NCI-H82 treated with DMSO at 0.1 percent for 48 hours (cell line): ENCODE results near the gene EIF4A2.
A peak's percentile ranks its signal among the peaks of the same experiment; 100 is the strongest.
"Not testable (repeated sequence)": the region's sequence is repeated elsewhere in the genome, so short reads cannot be mapped to it uniquely, and the experiment has no call there.

Experiments
- DNase-seq: peaks from one replicate; lab custom pipeline; 2025; ENCODE audit not compliant: unreplicated experiment; lab: John Stamatoyannopoulos, UW

Gene EIF4A2

DNA sequence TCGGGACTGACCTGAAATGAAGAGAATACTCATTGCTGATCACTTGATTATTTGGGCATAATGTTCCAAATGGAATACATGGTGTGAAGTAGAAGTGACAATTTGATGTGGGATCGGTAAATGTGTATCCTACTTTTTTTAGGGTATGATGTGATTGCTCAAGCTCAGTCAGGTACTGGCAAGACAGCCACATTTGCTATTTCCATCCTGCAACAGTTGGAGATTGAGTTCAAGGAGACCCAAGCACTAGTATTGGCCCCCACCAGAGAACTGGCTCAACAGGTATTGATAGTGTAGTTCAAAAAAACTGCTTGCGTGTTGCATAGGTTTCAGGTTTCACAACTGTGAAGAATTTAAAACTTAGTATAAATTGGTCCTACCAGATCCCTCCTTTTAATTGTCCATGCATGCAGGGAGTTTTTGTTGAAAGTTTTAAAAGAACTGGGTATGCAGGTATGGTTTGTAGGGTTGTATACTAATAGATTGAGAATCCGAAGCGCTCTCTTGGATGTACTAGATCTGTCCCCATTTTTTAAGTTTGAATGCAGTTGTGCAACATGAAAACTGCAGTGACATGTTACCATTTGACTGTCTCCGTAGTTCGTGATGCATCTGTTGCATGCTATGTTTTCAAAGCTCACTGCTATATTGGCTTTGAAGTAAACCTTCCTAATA, 1.6 kb downstream of the EIF4A2 start:
- no peak for DNase-seq

DNA sequence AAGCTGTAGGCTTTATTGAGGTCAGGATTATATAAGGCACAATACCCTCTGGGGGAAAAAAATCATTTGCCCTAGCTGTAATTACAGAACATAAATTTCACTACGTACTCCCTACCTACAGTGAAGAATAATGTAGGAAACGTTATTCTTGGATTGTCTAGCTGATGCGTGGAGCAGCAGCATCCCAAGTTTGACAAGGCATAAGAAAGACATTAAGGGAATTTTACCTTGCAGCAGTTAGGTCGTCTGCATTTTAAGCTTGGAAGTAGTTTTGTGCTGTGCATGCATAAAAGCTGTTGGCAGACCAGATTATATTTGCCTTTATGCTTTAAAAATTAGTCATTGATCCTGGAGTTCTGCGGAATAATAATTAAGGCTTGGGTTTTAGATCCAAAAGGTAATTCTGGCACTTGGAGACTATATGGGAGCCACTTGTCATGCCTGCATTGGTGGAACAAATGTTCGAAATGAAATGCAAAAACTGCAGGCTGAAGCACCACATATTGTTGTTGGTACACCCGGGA, 2.2 kb downstream of the EIF4A2 start:
- DNase-seq, result no peak

DNA sequence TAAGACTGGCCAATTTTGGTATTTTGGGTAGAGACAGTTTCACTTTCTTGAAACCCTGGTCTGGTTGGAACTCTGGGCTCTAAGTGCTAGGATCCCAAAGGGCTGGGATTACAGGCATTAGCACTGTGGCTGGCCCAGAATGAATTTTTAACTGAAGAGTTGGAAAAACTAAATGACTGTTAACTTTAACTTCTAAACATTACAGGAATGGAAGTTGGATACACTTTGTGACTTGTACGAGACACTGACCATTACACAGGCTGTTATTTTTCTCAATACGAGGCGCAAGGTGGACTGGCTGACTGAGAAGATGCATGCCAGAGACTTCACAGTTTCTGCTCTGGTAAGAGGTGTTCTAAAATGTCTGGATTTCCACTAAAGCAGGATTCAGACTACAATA, 3.5 kb downstream of the EIF4A2 start:
- DNase-seq, result no peak

DNA sequence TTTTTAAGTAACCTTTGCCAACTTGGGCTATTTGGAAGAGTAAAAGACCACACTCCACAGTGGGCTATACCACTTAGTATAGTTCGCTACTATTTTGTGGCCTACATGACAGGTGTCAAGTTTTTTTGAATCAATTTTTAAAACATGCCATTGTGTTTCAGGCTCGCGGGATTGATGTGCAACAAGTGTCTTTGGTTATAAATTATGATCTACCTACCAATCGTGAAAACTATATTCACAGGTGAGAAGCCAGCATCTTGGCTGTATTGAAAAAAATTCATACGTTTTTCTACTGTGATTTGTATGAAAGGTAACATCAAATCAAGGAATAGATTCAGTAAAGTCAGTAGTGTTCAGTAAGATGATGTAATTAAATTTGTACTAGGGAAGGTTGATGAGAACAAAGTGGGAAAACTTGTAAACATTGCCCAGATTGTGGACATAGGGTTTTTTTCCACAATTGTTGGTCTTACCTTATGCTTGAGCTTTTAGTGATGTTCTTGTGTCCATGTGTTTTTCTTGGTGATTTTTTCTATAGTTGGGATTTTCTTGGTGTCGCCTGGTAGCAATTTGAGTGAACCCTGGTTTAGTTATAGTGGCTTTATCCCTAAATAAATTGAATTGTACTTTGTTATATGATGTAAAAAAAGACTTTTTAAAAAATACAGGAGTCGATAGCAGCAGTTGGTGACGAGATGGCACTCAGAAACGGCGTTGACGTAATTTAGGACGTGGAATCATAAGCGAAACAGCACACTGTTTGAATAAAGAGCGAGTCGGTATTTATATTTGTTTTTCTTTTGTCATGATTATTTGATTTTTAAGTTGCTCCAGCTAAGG, 4.5 kb downstream of the EIF4A2 start:
- DNase-seq, result no peak

DNA sequence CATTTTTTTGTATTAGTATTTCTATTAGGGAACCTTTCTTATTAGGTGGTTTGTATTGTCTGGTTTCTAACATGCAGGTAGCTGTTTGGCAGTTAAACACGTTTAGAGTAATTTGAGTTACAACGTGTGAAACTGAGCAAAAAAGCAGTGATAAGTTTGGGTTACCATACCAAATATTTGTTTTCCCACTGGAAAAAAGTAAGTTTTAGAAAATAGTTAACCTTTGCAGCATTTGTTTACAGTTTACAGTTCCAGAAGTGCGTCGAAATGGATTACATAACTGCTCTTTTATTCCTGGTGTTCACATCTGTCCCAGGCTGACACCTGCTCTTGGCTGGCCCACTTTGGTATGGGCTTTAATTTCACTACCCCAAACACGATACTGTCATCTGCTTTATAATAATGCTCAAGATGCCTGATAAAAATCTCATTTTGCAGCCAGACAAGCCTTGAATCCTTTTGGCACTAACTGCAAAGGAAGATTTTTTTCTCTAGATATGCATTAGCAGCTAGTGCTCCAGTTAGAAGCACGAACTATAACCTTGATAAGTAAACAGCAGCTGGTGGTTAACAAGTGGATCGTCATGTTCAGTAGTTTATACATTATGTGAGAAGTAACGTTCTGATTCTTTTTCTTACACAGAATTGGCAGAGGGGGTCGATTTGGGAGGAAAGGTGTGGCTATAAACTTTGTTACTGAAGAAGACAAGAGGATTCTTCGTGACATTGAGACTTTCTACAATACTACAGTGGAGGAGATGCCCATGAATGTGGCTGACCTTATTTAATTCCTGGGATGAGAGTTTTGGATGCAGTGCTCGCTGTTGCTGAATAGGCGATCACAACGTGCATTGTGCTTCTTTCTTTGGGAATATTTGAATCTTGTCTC, 5.3 kb downstream of the EIF4A2 start:
- no peak for DNase-seq

DNA sequence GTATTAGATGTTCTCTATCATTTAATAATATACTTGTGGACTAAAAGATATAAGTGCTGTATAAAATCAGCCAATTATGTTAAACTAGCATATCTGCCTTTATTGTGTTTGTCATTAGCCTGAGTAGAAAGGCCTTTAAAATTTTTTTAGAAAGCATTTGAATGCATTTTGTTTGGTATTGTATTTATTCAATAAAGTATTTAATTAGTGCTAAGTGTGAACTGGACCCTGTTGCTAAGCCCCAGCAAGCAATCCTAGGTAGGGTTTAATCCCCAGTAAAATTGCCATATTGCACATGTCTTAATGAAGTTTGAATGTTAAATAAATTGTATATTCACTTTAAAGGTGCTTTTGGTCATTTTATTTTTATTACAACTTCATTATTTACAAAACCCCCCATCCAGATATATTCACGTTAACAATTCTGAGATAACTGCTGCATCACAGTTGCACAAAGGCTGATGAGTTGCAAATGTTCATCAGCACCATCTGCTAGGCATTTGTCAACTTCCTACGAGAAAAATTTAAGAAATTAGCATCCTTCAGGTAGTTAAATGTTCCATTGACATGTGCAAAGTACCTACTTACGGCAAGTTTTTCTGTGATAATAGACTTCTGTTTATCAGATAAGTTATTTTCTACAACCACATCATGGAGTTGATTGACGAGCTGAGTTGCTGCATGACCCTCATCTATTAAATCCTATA, 6.3 kb downstream of the EIF4A2 start:
- no peak for DNase-seq

DNA sequence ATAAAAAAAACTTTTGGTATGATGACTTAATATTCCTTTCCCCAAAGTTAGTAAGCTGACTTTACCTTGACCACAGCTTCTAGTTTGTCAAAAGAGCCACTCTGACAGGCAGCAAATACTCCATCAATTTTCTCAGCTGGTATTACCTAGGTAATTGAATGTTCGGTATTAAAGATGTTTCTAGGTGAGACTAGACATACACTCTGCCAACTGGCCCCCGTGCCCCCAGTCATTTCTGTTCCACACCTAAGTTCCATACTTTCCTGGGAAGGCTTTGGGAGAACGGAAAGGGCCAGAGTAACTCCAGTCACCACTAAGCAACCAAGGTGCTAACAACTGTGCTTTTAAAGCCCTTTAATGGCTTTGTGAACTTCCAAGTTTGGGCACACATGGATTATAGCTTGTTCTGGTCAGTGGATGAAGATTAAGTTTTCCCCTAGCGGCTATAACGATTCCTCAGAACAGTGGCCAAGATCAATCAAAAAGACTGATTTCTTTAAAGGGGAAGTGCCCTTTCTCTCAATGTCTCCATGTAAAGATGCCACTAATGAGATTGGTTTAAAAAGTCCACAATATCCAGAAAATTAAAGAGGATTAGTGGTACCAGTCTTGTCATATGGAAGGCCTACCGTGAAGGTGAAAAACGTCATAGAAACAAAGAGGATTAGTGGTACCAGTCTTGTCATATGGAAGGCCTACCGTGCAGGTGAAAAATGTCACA, 7.0 kb downstream of the EIF4A2 start:
- DNase-seq, result peak; percentile 81

DNA sequence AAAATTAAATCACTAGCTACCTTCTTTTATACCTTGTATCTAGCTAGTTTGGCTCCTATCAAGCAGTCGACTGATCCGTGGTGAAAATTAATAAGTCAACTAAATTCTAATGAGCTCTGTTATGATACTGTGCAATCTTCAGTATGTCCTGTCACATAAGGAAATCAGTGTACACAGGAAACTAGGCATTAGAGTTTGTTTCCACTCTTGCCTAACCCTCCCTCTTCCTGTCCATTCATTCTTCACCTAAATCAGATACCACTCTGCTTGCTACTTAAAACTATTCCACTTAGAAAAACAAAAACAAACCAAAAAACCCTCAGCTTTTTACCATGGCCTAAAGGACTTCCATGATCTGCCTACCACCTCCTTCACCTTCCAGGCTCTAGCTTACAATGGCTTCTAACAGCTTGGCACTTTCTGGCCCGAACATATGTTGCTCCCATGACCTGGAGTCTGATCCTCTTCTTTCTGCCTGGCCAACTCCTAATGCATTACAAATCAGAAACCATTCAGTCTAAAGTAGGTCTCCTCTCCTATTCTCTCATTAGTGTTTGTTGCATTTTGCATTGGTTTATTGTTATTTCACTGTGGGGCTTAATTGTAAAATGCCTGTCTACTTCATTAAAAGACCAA, 15.0 kb downstream of the EIF4A2 start:
- DNase-seq, result no peak

DNA sequence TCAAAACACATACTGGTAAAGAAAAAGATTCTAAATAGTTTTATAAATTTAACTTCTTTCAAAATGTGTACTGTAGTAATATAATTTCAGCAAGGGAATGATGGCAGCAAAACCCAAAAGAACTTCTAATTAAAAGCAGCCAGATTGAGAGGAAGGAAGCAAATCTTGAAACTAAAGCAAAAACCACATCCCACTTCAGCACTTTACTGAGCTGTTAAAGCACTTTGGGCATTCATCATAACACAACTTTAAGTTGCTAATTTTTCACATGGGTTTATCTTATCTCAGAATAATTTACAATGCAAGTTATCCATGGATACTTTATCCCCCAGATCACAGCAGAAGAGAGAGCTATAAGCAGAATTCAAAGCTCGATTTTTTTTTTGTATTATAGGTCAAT, 16.9 kb downstream of the EIF4A2 start:
- DNase-seq, result no peak

DNA sequence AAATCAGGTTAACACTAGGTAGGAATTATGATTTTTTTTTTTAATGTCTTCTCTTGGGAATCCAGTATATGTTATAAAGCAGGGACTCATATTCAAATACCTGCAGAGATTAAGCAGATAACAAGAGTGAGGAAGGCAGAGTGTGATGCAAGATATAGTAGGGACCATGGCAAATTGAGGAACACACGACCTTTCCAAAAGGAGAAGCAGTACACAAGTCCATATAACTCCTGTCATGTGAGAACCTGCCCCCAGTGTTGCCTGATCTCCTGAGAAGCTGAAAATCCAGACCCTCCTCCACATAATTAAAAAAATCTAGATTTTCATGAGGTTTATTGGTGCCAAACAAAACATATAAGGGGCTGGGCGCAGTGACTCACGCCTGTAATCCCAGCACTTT, 19.3 kb downstream of the EIF4A2 start:
- no peak for DNase-seq

DNA sequence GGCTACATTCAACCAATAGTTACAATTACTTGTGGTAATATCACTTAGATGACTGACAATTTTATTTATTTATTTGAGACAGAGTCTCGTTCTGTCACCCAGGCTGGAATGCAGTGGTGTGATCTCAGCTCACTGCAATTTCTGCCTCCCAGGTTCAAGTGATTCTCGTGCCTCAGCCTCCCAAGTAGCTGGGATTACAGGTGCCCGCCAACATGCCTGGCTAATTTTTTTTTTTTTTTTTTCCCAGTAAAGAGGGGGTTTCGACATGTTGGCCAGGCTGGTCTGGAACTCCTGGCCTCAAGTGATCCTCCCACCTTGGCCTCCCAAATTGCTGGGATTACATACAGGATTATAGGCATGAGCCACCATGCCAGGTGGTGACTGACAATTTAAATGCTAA, 20.1 kb downstream of the EIF4A2 start:
- DNase-seq, result not testable (repeated sequence)

DNA sequence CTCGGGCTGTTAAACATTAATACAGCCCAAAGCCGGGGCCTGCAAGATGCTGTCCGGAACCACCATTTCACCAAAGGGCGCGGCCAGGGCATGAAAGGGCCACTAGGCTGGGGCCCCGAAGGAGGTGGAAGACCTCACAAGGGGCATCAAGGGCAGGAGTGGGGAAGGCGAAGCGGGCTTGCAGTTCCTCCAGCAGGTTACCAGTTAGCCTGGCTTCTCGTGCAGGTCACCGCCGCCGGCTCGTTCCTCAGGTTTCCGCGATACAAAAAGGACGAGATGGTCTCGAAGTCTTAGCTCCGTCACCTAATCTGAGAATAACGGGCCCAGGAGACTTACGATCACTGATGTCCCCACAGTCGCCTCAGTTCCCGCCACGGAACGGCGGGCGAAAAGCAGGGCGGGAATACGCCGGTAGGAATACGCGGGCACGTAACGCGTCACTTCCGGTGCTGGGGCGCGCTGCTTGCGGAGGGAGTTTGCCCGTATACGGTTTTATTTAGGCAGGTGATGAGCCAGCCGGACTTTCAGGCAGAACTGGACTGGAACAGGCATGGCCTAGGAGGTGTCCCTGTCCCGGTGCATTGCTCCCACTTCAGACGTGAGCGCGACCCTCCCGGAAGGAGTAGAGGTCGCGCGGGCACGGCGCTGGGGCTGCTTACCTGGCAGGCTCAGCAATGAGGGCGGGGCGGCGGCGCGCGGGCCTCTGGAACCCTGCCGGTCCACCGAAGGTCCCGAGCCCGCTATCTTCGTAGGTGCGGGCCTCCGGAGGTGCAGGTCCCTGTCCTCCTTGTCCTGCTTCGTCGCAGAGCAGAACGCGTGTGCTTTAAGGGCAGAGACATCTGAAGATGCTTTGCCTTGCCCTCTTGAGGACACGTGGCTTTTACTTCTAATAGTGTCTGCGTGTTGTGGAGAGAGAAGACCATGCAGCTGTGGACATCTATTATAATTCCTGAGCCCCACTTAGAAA, 23.0 kb downstream of the EIF4A2 start, which contains the start of gene RFC4:
Gene RFC4, minus strand, starts transcription at position 394 of the 967 bp plus-strand sequence. CDS start 1,769 bp downstream, outside the sequence.
- DNase-seq, result peak; percentile 68

DNA sequence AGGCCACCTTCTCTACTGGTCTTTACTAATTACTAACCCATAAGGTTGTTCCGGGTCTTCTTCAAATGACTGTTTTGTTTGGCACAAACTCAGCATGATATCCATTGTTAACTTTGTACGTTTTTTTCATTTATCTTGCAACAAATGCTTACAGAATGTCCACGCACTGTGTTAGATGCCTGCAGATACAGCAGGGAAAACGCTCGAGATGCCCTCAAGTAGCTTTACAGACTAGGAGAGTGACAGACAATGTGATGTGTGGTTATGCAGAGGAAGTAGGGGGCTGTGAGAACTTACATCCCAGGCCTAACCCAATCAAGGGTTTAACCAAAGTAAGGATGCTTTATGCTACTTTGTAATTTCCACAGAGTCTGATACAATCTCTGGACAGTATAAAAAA, 23.9 kb downstream of the EIF4A2 start:
- DNase-seq, result peak; percentile 71

DNA sequence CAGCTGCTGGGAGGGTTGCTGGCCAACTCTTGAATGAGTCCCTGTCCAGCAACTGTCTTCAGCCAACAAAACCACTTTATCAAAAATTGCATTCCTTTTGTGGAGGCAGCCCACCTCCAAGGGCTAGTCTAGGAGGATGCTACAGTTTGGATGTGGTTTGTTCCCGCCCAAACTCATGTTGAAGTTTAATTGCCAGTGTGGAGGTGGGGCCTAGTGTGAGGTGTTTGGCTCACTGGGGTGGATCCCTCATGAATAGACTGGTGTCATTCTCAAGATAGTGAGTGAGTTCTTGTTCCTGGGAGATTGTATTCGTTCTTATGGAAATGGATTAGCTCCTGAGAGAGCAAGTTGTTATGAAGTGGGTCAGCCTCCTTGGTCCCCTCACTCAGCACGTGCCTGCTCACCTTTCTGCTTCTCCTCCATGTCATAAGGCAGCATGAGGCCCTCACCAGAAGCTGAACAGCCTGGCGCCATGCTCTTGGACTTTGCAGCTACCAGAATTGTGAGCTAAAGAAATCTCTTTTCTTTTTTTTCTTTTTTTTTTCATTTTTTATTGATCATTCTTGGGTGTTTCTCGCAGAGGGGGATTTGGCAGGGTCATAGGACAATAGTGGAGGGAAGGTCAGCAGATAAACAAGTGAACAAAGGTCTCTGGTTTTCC, 27.1 kb downstream of the EIF4A2 start:
- no peak for DNase-seq

DNA sequence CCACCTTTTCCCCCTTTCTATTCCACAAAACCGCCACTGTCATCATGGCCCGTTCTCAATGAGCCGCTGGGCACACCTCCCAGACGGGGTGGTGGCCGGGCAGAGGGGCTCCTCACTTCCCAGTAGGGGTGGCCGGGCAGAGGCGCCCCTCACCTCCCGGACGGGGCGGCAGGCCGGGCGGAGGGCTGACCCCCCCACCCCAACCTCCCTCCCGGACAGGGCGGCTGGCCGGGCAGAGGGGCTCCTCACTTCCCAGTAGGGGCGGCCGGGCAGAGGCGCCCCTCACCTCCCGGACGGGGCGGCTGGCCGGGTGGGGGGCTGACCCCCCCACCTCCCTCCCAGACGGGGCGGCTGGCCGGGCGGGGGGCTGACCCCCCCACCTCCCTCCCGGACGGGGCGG, 27.9 kb downstream of the EIF4A2 start:
- not testable (repeated sequence) for DNase-seq

DNA sequence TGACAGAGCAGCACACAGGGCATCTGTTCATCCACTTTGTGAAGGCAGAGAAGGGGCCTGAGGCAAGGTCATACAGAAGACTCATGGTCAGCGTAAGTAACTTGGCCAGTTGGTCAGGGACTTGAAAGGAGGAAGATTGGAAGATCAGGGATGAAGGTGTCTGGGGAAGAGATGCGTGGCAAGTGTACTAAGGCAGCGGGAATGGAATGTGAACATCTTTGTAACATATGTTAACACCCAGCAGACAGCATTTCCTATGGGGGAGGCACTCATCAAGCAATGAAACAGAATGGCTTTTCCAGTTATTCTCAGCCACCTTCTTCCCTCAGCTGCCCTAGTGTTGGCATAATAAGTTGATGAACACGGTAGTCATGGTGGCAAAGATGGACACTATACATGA, 30.7 kb downstream of the EIF4A2 start:
- DNase-seq, result no peak

DNA sequence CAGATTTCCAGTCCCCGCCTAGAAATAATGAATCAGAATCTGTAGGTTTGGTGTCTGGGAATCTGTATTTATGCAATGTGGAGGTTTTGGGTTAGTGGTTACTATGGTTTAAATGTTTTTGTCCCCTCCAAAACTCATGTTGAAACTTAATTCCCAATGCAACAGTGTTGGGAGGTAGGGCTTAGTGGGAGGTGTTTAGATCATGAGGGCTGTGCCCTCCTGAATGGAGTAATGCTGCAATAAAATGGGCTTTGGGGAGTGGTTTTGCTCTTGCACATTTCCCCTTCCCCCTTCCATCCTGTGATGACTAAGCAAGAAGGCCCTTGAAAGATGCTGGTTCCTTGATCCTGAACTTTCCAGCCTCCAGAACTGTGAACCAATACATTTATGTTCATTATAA, 32.1 kb downstream of the EIF4A2 start:
- DNase-seq, result no peak

DNA sequence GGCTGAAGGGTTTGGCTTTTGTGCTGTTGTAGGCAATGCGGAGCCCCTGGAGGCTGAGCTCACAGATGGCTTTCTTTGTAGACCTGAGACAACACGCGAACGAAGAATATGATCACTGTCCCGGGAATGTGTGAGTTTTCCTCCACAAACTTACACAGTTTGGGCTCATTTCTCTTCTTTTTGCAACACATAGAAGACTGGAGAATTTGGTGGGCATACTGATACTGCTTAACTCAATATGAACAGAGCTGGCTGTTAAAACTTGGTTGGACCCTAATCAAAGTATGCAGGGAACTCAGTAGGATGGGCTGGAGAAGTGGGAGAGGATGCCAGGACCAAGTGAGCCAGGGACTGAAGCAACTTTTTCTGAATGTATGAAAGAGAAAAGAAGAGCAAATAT, 35.1 kb downstream of the EIF4A2 start:
- DNase-seq, result no peak
